Upper lobe of left lung (tissue), 4 donors: ENCODE measurements around the gene RNF135.

Experiments
- CTCF ChIP-seq, 6 experiments: fragments of 450-650 bp in 4 of 6; fragments of 200-600 bp in 2 of 6; sonication (generic) in 2 of 6; IDR thresholded peaks; one replicate each; pipeline ENCODE4 v1.5.1; 2016 to 2019; ENCODE audit warnings: antibody characterized with exemption in 6 of 6
- EP300 ChIP-seq, 4 donors: sonication (generic); formaldehyde crosslinking; IDR thresholded peaks; one replicate each; pipeline ENCODE4 v1.5.1; 2017; ENCODE audit warnings: antibody characterized with exemption in 4 of 4, control low read depth in 2 of 4
- POLR2A ChIP-seq, 4 donors: fragments of 450-650 bp; IDR thresholded peaks; one replicate each; pipeline ENCODE4 v1.5.1; 2016 to 2017; ENCODE audit warnings: antibody characterized with exemption in 4 of 4, mild to moderate bottlenecking in 2 of 4
- POLR2AphosphoS5 ChIP-seq, 2 donors: sonication (generic); formaldehyde crosslinking; IDR thresholded peaks; one replicate each; pipeline ENCODE4 v1.5.1; 2017; ENCODE audit warnings: antibody characterized with exemption in 2 of 2

GRCh38 chr17:30954046-30954830 lies 16.6 kb upstream of the RNF135 start:
- no peak for TF ChIP-seq POLR2AphosphoS5 (IDR thresholded peaks at IDR 0.05)
- no peak for TF ChIP-seq CTCF (IDR thresholded peaks at IDR 0.05)
- TF ChIP-seq EP300 (IDR thresholded peaks at IDR 0.05) = no peak
- peak in 1 of 4 donors; percentile 37 for TF ChIP-seq POLR2A (IDR thresholded peaks at IDR 0.05)
